Ectodermal cell (in vitro differentiated cells): Measurements from ENCODE around the gene DDX1.

Source experiments
- H3K27ac ChIP-seq: 2 replicates; pipeline ENCODE4 v1.7.0; 2013; ENCODE audit warnings: mild to moderate bottlenecking, low read depth, low read length; ENCODE audit not compliant: insufficient read depth, poor library complexity, severe bottlenecking
- H3K27me3 ChIP-seq: 2 replicates; pipeline ENCODE4 v1.7.0; 2013; ENCODE audit warnings: mild to moderate bottlenecking, low read length; ENCODE audit not compliant: insufficient read depth, control insufficient read depth, poor library complexity, severe bottlenecking
- H3K36me3 ChIP-seq: one replicate; pipeline ENCODE4 v1.7.0; 2013; ENCODE audit warnings: low read length; ENCODE audit not compliant: control insufficient read depth, insufficient read depth
- H3K4me1 ChIP-seq: one replicate; pipeline ENCODE4 v1.7.0; 2013; ENCODE audit warnings: low read length; ENCODE audit not compliant: control insufficient read depth, insufficient read depth
- H3K4me3 ChIP-seq: 2 replicates; pipeline ENCODE4 v1.7.0; 2013; ENCODE audit warnings: low read depth, low read length, control low read depth; ENCODE audit not compliant: insufficient read depth
- H3K9me3 ChIP-seq: 2 replicates; pipeline ENCODE4 v1.7.0; 2013; ENCODE audit warnings: mild to moderate bottlenecking, low read length, moderate library complexity; ENCODE audit not compliant: control insufficient read depth
- WGBS, 2 experiments: methylation state at CpG; one replicate each; pipeline ENCODE4 v1.1.7; 2013; ENCODE audit warnings: missing lambda C conversion rate in 2 of 2; 5-methylcytosine and 5-hydroxymethylcytosine counted together

The DDX1 gene

DNA sequence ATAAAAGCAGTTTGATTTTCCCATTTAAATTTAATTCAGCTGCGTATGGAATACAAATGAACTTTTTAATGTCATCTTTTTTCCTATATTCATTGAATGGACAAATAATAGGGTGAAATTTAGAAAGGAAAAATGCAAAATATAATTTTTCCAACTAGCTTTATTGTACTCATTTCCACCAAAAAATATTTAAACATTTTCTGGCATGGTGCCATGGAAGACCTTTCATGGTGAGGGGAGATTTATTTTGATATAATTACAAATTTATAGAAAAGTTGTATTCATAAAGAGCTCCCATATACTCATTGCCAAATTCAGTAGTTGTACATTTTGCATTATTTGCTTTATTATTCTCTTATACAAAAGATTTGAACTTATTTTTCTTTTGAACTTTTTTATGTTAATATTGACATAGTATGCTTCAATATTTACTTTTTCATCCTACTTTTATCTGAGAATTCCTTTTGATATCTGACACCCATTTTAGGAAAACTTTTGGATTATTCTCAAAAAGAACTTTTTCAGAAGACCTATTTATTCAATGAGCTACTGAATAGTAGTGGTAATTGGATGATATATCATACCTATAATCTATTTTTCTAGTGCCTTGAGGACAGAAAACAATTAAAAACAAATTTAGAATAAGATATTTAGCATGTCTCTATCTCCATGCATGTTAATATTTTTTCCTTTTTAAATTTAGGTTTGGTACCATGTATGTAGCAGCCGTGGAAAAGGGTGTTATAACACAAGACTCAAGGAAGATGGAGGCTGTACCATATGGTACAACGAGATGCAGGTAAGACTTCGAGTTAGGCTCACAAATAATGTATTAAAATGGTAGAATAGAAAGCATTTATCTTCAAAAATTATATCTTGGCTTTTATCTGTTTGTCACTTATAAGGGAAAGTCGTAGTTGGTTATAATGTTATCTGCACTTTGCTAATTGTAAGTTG is 37.5 kb downstream of the DDX1 start:
- H3K9me3 ChIP-seq: no peaks in the 10 kb centered on the region
- no peaks in the 10 kb centered on the region for H3K4me1 ChIP-seq
- no peak overlapping the region for H3K27ac ChIP-seq
- no peak overlapping the region for H3K4me3 ChIP-seq
- peaks cover 40% of the 10 kb centered on the region for H3K36me3 ChIP-seq
- WGBS, 2 experiments: 94 to 97% methylated on average over 3 of the region's 5 CpGs
- no peaks in the 10 kb centered on the region for H3K27me3 ChIP-seq

DNA sequence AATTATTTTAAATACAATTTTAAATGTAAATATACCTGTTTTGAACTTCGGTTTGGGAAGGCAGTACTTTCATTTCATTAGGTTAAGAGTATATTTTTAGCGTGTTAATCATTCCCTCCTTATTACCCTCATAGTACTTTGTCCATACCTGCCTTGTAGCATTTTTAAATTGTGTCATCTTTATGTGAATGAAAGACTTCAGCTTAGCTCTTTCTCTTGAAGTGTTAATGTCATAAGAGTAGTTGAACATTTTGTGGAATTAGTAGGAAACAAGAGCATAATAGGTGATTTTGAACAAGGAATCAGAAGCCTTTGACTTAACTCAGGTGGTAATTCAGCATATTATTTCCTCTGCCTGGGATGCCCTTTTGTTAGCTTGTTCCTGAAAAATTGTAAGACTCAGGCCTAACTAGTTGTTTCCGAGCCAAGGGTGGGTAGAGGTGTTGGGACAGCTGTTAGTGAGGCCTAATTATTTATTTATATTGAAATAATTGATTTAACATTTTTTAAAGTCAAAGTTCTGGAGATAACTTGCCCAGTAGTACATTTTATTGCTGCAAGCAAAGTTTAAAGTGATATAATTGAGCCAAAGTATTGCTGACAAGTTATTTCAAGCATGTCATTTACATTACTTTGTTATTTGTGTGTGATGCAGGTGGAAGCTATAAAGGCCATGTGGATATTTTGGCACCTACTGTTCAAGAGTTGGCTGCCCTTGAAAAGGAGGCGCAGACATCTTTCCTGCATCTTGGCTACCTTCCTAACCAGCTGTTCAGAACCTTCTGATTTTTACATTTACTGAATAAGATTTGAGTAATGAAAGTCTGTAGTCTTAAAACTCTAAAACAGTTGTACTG is 38.7 kb downstream of the DDX1 start:
- Histone ChIP-seq H3K4me1 (no peaks in the 10 kb centered on the region), H3K9me3 (no peaks in the 10 kb centered on the region), H3K4me3 (no peak overlapping the region), H3K27ac (no peak overlapping the region), H3K36me3 (peaks cover 37% of the 10 kb centered on the region), H3K27me3 (no peaks in the 10 kb centered on the region)
- WGBS, 2 experiments: 88 to 95% methylated on average over 1 to 2 of the region's 4 CpGs

DNA sequence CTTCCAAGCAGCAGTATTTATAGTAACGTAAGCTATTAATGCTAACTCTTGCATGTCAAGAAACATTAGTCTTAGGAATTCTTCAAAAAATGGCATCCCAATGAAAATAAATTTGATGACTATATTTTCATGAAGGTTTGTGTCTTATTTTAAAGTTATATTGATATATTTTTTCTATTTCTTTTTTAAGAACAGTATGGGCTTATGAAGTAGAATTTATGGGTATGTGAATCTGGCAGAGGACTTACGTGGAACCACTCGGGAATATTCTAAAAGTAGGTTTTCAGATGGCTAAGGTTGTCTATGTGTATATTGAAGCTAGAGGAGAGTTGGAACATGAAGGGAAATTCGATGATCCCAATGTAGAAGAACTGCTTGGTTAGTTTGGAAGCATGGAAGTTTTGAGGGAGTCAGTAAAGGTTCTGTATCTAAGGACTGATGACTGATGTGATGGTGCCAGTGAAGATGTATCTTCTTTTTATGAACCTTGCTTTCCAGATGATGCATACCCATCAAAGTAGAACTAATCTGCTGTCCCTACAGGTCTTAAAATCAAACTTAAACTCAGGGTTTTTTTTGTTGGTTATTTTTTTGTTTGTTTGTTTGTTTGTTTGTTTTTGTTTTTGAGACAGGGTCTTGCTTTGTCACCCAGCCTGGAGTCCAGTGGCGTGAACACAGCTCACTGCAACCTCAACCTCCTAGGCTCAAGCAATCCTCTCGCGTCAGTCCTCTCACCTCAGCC is 39.5 kb downstream of the DDX1 start:
- WGBS, 2 experiments: 94 to 96% methylated on average over 7 of the region's 7 CpGs
- no peak overlapping the region for H3K4me3 ChIP-seq
- no peaks in the 10 kb centered on the region for H3K27me3 ChIP-seq
- H3K36me3 ChIP-seq: peaks cover 35% of the 10 kb centered on the region
- H3K9me3 ChIP-seq: no peaks in the 10 kb centered on the region
- H3K4me1 ChIP-seq: no peaks in the 10 kb centered on the region
- H3K27ac ChIP-seq: no peak overlapping the region

DNA sequence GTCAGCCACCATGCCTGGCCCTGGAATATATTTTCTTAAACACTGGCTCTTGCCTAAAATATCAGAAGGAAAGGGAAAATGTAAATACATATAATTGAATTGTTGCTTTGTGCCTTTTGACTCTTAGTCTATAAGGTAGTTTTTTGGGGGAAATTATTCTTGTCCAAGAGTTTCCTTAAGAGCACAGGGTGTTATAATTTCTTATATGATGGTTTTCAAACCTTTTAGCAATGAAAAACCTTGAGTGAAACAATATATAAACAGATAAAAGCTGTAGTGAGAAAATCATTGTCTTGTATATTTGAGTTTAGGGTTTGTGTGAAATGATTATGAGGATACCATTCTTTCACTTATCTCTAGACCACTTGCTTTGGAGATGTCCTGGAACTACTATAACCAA is 40.2 kb downstream of the DDX1 start:
- H3K36me3 ChIP-seq: peaks cover 34% of the 10 kb centered on the region
- no peak overlapping the region for H3K4me3 ChIP-seq

DNA sequence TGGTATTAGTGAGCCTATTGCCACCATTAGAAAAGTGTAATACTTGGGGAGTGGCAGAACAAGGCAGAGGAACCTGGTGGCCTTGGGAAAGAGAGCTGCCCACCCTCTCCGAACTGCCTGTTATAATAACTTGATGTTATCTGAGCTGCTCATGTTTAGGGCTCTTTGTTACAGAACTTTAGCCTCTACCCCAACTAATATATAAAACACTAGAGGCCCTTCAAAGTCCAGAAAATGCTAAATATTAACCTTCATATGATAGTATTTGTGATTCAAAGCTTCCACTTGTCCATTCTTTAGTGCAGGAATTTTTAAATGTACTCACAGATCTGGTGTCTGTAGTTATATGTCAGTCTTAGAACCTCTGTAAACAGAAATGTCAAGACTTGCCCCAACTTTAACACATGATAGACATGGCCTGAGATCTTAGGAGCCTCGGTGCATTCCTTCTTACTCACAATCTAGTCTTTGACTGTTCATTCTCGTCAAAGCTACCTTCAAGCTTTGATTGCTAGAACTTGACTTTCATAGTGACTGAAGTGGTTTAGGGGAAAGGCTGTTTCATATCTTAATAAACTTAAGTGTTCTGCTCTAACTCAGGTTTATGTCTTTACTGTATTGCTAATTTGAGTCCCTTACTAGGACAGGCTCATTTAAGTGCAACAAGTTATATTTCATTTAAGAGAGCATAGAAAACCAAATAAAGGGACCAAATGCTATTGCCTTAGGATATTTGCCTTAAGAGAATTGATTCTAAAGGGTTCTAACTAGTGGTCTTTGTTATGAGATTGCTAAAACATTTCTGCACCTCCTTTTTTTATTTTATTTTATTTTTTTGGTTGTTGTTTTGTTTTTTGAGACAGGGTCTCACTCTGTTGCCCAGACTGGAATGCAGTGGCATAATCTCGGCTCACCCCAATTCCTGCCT is 41.6 kb downstream of the DDX1 start:
- Histone ChIP-seq H3K4me3 (no peak overlapping the region), H3K27me3 (no peaks in the 10 kb centered on the region), H3K4me1 (no peaks in the 10 kb centered on the region), H3K9me3 (no peaks in the 10 kb centered on the region), H3K27ac (no peak overlapping the region), H3K36me3 (peaks cover 34% of the 10 kb centered on the region)
- 98 to 99% methylated on average over 4 of the region's 4 CpGs for WGBS, 2 experiments

More for the DNA sequence above, 40.2 kb downstream of the DDX1 start:
- Histone ChIP-seq H3K4me1 (no peaks in the 10 kb centered on the region), H3K27me3 (no peaks in the 10 kb centered on the region), H3K9me3 (no peaks in the 10 kb centered on the region), H3K27ac (no peak overlapping the region)

DNA sequence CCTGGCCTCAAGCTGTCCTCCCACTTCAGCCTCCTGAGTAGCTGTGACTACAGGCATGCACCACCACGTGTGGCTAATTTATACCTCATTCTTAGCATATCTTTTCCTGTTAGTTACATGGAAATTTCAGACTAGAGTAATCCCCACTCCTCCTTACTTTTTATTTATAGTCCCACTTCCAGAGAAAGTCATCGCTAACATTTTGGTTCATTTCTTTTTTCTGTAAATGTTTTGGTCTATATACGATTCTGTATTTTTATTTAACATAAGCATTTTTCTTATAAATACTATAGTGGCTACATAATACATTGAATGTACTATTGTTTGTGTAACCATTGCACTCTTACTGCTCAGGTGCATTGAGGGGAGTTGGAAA is 42.3 kb downstream of the DDX1 start:
- WGBS, 2 experiments: 97 to 100% methylated on average over 1 to 2 of the region's 3 CpGs

DNA sequence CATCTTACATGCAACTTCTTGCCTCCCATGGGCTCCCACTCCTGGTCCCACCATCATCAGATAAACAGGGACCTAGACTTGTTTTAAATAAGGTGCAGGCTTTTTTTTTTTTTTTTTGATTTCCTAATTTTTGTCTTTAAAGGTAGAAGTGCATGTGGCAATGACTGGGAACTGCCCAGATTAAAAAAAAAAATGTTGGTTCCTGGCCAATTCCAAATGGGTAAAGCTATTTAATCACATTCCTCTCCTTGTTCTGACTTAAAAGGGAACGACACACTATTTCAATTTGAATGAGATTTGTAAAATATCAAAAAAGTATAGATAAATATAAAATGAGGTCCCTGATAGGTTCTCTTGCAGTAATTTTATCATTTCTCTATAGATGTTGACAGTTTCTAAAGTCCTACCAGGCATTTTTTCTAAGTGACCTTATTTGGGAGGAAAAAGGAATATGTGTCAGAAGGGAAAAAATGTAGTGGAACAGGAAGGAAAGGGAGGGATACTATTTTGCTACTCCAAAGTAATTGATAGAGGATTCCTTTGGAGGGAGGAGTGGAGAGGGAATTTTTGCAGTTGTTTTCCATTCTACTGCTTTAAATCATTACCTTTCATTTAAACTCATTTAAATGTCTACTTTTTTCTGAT is 43.3 kb downstream of the DDX1 start:
- WGBS, 2 experiments: 100% methylated on average over 1 of the region's 1 CpG; no CpG with 5 or more reads in 1 of the 2 experiments

More for the DNA sequence above, 42.3 kb downstream of the DDX1 start:
- H3K27me3 ChIP-seq: no peaks in the 10 kb centered on the region
- peaks cover 34% of the 10 kb centered on the region for H3K36me3 ChIP-seq
- no peaks in the 10 kb centered on the region for H3K9me3 ChIP-seq
- no peak overlapping the region for H3K27ac ChIP-seq
- H3K4me3 ChIP-seq: no peak overlapping the region
- no peaks in the 10 kb centered on the region for H3K4me1 ChIP-seq

DNA sequence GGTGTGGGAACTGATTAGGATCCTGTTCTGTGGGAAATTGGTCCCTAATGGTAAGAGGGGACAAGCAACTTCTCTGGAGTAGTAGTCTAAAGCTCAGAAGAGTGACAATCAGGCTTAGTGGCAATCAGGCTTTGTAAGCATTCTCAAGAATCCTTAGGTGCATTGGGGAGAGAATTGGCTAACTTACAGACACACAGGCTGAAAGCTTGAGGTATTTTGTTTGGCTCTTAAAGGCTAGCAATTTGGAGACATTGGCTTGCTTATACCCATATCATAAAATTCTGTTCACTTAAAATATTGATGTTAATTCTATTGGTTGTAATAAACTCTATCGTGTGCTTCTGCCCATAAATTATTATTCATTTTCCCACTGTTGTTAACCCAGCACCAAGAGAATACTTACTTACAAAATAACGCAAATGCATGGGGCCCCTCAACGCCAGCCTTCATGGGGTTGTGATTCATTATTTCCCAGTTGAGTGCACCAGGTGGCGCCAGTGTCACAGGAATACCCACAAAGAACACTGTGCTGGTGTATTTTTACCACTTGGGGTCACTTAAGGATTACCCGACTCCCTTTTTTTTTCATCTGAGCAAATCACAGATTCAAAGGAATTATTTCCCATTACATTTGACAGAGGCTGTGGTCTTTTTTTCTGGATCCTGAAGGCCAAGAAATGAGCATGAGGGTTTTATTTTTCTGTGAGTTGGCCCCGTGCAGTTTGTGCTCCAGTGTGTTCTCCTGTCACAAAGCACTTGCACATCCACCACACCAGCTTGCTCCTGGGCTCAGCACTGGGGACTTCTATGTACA is 45.5 kb downstream of the DDX1 start:
- Histone ChIP-seq H3K4me3 (no peak overlapping the region), H3K9me3 (no peaks in the 10 kb centered on the region), H3K27me3 (no peaks in the 10 kb centered on the region), H3K4me1 (no peaks in the 10 kb centered on the region), H3K27ac (no peak overlapping the region), H3K36me3 (peaks cover 16% of the 10 kb centered on the region)
- 21 to 28% methylated on average over 6 of the region's 6 CpGs for WGBS, 2 experiments

More for the DNA sequence above, 43.3 kb downstream of the DDX1 start:
- Histone ChIP-seq H3K4me1 (no peaks in the 10 kb centered on the region), H3K9me3 (no peaks in the 10 kb centered on the region), H3K27ac (no peak overlapping the region), H3K27me3 (no peaks in the 10 kb centered on the region), H3K4me3 (no peak overlapping the region), H3K36me3 (peaks cover 28% of the 10 kb centered on the region)
